Neuronal stem cell (in vitro differentiated cells): ENCODE results near the gene MACROD2.

Source experiments
- DNase-seq: peaks from one replicate; pipeline ENCODE4 v3.0.0-alpha.2; 2013; ENCODE audit warnings: low spot score
- H2AFZ ChIP-seq: one replicate; pipeline ENCODE4 v1.6.1; 2013; ENCODE audit warnings: mild to moderate bottlenecking, low read length, inconsistent platforms
- H2AK5ac ChIP-seq: 2 replicates; pipeline ENCODE4 v1.6.1; 2013; ENCODE audit warnings: low read depth, mild to moderate bottlenecking, inconsistent platforms, low read length, moderate library complexity, mixed read lengths
- H2BK120ac ChIP-seq: 2 replicates; pipeline ENCODE4 v1.6.1; 2013; ENCODE audit warnings: low read depth, mild to moderate bottlenecking, inconsistent platforms, low read length, moderate library complexity, mixed read lengths
- H2BK12ac ChIP-seq: one replicate; pipeline ENCODE4 v1.6.1; 2013; ENCODE audit warnings: low read length, inconsistent platforms
- H2BK15ac ChIP-seq: 2 replicates; pipeline ENCODE4 v1.6.1; 2013; ENCODE audit warnings: mild to moderate bottlenecking, low read length, inconsistent platforms, mixed read lengths
- H2BK5ac ChIP-seq: one replicate; pipeline ENCODE4 v1.6.1; 2013; ENCODE audit warnings: inconsistent platforms, mild to moderate bottlenecking, low read length, moderate library complexity
- H3K14ac ChIP-seq: one replicate; pipeline ENCODE4 v1.6.1; 2013; ENCODE audit warnings: low read length, inconsistent platforms
- H3K18ac ChIP-seq: 2 replicates; pipeline ENCODE4 v1.6.1; 2013; ENCODE audit warnings: low read length, inconsistent platforms
- H3K23ac ChIP-seq: 2 replicates; pipeline ENCODE4 v1.6.1; 2013; ENCODE audit warnings: low read depth, mild to moderate bottlenecking, mixed read lengths, low read length, inconsistent platforms; ENCODE audit not compliant: poor library complexity
- H3K27ac ChIP-seq: replicated peaks from 3 replicates; pipeline ENCODE4 v1.5.1; 2013; ENCODE audit warnings: low read length, inconsistent platforms
- H3K27me3 ChIP-seq, 3 experiments: 2 replicates each; pipeline ENCODE4 v1.6.1; 2013; ENCODE audit warnings: low read length in 3 of 3, mild to moderate bottlenecking in 2 of 3, inconsistent platforms in 1 of 3, low read depth in 1 of 3, mixed read lengths in 1 of 3, moderate library complexity in 1 of 3; ENCODE audit not compliant: control insufficient read depth in 3 of 3, insufficient read depth in 3 of 3
- H3K36me3 ChIP-seq, 2 donors: replicated peaks in 1 of 2; 2 replicates each; pipeline ENCODE4 v1.6.1; 2013; ENCODE audit warnings: low read length in 2 of 2; ENCODE audit not compliant: control insufficient read depth in 2 of 2, insufficient read depth in 2 of 2
- H3K4ac ChIP-seq: 2 replicates; pipeline ENCODE4 v1.6.1; 2013; ENCODE audit warnings: inconsistent platforms, mild to moderate bottlenecking, low read length, moderate library complexity
- H3K4me1 ChIP-seq, 2 donors: 1 replicate in 1 of 2; 2 replicates in 1 of 2; pipeline ENCODE4 v1.6.1; 2013; ENCODE audit warnings: low read length in 2 of 2, low read depth in 1 of 2; ENCODE audit not compliant: control insufficient read depth in 2 of 2, insufficient read depth in 1 of 2
- H3K4me2 ChIP-seq: one replicate; pipeline ENCODE4 v1.6.1; 2013; ENCODE audit warnings: mild to moderate bottlenecking, low read length, inconsistent platforms; ENCODE audit not compliant: insufficient read depth, poor library complexity, severe bottlenecking
- H3K4me3 ChIP-seq, 2 donors: 2 replicates each; pipeline ENCODE4 v1.5.1; 2013; ENCODE audit warnings: low read length in 2 of 2, mild to moderate bottlenecking in 2 of 2, inconsistent platforms in 1 of 2, moderate library complexity in 1 of 2
- H3K79me1 ChIP-seq: one replicate; pipeline ENCODE4 v1.6.1; 2013; ENCODE audit warnings: low read depth, mild to moderate bottlenecking, inconsistent platforms, low read length, moderate library complexity
- H3K9ac ChIP-seq: one replicate; pipeline ENCODE4 v1.6.1; 2013; ENCODE audit warnings: mild to moderate bottlenecking, low read depth, low read length, inconsistent platforms; ENCODE audit not compliant: poor library complexity
- H3K9me3 ChIP-seq, 2 donors: replicated peaks in 1 of 2; 2 replicates each; pipeline versions ENCODE3 to v1.6.1; 2013; ENCODE audit warnings: low read length in 2 of 2, mild to moderate bottlenecking in 2 of 2, inconsistent platforms in 1 of 2, low read depth in 1 of 2, mixed read lengths in 1 of 2, moderate library complexity in 1 of 2; ENCODE audit not compliant: control insufficient read depth in 2 of 2, insufficient read depth in 1 of 2
- H4K8ac ChIP-seq: one replicate; pipeline ENCODE4 v1.6.1; 2013; ENCODE audit warnings: low read depth, mild to moderate bottlenecking, inconsistent platforms, low read length, moderate library complexity
- H4K91ac ChIP-seq: one replicate; pipeline ENCODE4 v1.6.1; 2013; ENCODE audit warnings: low read length, low read depth, mild to moderate bottlenecking, inconsistent platforms; ENCODE audit not compliant: poor library complexity
- WGBS, 2 donors: extraction: QIAGEN DNeasy Blood & Tissue Kit; methylation state at CpG; one replicate each; pipeline ENCODE4 v1.1.7; 2013; ENCODE audit warnings: missing lambda C conversion rate in 2 of 2, mixed read lengths in 1 of 2; ENCODE audit not compliant: insufficient read length in 2 of 2, insufficient replicate concordance in 1 of 2; ENCODE audit errors: extremely low coverage in 2 of 2; 5-methylcytosine and 5-hydroxymethylcytosine counted together

The MACROD2 gene

DNA sequence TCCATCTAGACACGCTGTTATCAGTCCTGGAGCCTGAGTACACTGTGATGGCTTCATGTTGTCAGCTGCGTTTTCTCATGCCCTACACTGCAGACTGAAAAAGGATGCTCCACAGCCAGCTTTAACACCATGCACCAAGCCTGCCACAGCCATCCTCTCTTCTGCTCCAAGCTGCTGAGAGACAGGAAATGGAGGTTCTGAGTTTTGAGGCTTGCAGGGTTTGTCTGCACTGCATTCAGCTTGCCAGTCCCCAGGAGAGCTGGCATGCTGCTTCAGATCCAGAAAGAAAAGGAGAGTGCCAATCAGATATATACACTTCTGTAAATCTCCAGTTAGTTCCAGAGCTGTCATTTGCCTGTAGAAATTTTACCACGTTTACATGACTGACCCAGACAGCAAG, 892.8 kb downstream of the MACROD2 start:
- H3K36me3 ChIP-seq: no peaks in the 10 kb centered on the region
- H3K79me1 ChIP-seq: no peaks in the 10 kb centered on the region
- no peak overlapping the region for H4K91ac ChIP-seq
- H2BK15ac ChIP-seq: no peak overlapping the region
- H2AFZ ChIP-seq: peak overlapping the region; percentile 58
- H2BK5ac ChIP-seq: no peak overlapping the region
- no CpG with 5 or more reads among the region's 3 CpGs for WGBS, 2 donors
- no peaks in the 10 kb centered on the region for H3K9me3 ChIP-seq
- DNase-seq: no peak
- no peak overlapping the region for H3K4ac ChIP-seq
- no peak overlapping the region for H4K8ac ChIP-seq
- H3K27me3 ChIP-seq: no peaks in the 10 kb centered on the region
- H3K18ac ChIP-seq: no peak overlapping the region
- H3K4me1 ChIP-seq: peaks cover 0 to 4% of the 10 kb centered on the region in 2 donors
- H3K4me2 ChIP-seq: no peak overlapping the region
- no peak overlapping the region for H3K23ac ChIP-seq
- H2BK120ac ChIP-seq: no peak overlapping the region
- H3K27ac ChIP-seq: no peak overlapping the region
- no peak overlapping the region for H2AK5ac ChIP-seq
- no peak overlapping the region for H2BK12ac ChIP-seq
- H3K9ac ChIP-seq: no peak overlapping the region
- no peak overlapping the region for H3K4me3 ChIP-seq
- H3K14ac ChIP-seq: no peak overlapping the region

DNA sequence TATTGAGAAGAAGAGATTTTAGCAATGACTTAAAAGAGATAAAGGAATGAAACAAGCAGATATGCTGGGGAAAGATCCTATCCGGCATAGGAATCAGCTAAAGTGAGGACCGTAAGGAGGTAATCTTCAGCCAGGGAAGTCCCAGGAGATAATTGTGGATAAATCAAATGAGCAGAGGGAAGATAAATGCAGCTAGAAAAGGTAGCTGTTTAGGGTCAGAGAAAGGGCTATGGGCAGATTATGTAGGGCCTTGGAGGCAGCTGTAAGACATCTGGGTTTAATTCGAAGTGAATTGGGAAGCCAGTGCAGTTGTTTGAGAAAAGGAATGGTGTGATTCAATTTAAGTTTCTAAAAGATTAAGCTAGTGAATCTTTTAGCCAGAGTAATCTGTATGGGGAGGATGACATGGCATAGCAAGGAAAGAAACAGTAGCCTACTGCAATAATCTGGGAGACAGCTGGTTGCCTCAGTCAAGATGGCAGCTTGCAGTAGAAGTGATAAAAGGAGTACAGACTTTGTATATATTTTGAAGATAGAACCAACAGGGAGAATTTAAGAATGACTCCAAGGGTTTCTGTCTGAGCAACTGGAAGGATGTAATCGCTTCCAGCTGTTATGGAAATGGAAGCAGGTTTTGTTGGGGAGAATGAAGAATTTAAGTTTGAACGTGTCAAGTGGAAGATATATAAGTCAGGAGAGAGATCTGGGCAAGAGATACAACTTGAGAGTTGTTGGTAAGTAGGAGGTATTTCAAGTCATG, 894.4 kb downstream of the MACROD2 start:
- Histone ChIP-seq H3K9me3 (no peaks in the 10 kb centered on the region), H3K36me3 (no peaks in the 10 kb centered on the region), H2AFZ (peak overlapping the region; percentile 42), H3K79me1 (no peaks in the 10 kb centered on the region), H2BK15ac (no peak overlapping the region), H3K9ac (no peak overlapping the region), H3K14ac (no peak overlapping the region), H3K4me2 (no peak overlapping the region), H3K4me1 (peaks cover 0 to 4% of the 10 kb centered on the region in 2 donors), H3K18ac (no peak overlapping the region), H3K27me3 (no peaks in the 10 kb centered on the region), H4K8ac (no peak overlapping the region), H3K4me3 (no peak overlapping the region), H2BK120ac (no peak overlapping the region), H2BK12ac (no peak overlapping the region), H2AK5ac (no peak overlapping the region), H3K23ac (no peak overlapping the region), H3K27ac (no peak overlapping the region), H2BK5ac (no peak overlapping the region), H3K4ac (no peak overlapping the region), H4K91ac (no peak overlapping the region)
- no peak for DNase-seq
- WGBS, 2 donors: 100% methylated on average over 1 of the region's 5 CpGs

DNA sequence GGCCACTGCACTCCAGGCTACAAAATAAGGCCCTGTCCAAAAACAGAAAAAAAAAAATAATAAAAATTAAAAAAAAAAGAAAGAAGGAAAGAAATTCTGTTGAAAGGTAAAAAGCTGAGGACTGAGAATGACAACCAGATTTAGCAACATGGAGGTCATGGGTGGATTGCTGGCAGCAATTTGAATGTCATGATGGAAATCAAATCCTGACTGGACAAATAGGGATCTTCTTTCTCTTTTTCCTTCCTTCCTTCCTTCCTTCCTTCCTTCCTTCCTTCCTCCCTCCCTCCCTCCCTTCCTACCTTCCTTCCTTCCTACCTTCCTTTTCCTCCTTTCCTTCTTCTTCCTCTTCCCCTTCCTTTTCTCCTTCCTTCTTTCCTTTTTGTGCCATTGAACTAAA, 895.4 kb downstream of the MACROD2 start:
- H3K4ac ChIP-seq: no peak overlapping the region
- H2BK120ac ChIP-seq: no peak overlapping the region
- no peak overlapping the region for H2AK5ac ChIP-seq
- H3K4me2 ChIP-seq: no peak overlapping the region
- H3K9me3 ChIP-seq: no peaks in the 10 kb centered on the region
- H3K18ac ChIP-seq: no peak overlapping the region
- no peak overlapping the region for H2AFZ ChIP-seq
- no peaks in the 10 kb centered on the region for H3K27me3 ChIP-seq
- no peaks in the 10 kb centered on the region for H3K36me3 ChIP-seq
- no peaks in the 10 kb centered on the region for H3K79me1 ChIP-seq
- no peak overlapping the region for H2BK15ac ChIP-seq
- H3K23ac ChIP-seq: no peak overlapping the region
- no peak overlapping the region for H3K14ac ChIP-seq
- H4K91ac ChIP-seq: no peak overlapping the region
- no peak overlapping the region for H3K9ac ChIP-seq
- H2BK5ac ChIP-seq: no peak overlapping the region
- H3K27ac ChIP-seq: no peak overlapping the region
- peaks cover 0 to 4% of the 10 kb centered on the region in 2 donors for H3K4me1 ChIP-seq
- no peak overlapping the region for H4K8ac ChIP-seq
- DNase-seq: no peak
- H3K4me3 ChIP-seq: no peak overlapping the region
- no peak overlapping the region for H2BK12ac ChIP-seq

DNA sequence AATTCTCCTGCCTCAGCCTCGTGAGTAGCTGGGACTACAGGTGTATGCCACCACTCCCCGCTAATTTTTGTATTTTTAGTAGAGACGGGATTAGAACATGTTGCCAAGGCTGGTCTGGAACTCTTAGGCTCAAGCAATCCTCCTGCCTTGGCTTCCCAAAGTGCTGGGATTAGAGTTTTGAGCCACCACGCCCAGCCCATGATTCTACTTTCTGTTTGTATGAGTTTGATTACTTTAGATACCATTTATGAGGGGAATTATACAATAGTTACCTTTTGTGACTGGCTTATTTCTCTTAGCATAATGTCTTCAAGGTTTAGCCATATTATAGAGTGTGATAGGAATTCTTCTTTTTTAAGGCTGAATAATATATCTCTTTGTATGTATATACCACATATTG, 897.5 kb downstream of the MACROD2 start:
- no peak overlapping the region for H4K8ac ChIP-seq
- no peak overlapping the region for H2BK12ac ChIP-seq
- peaks cover 2 to 5% of the 10 kb centered on the region in 2 donors for H3K9me3 ChIP-seq
- no peaks in the 10 kb centered on the region for H3K79me1 ChIP-seq
- H3K18ac ChIP-seq: no peak overlapping the region
- H2AFZ ChIP-seq: no peak overlapping the region
- no peak overlapping the region for H3K4me3 ChIP-seq
- no peak overlapping the region for H3K27ac ChIP-seq
- no peak overlapping the region for H2BK120ac ChIP-seq
- no peak overlapping the region for H3K23ac ChIP-seq
- WGBS, 2 donors: no CpG with 5 or more reads among the region's 4 CpGs
- H2AK5ac ChIP-seq: no peak overlapping the region
- no peak overlapping the region for H2BK15ac ChIP-seq
- peaks cover 0 to 4% of the 10 kb centered on the region in 2 donors for H3K4me1 ChIP-seq
- DNase-seq: no peak
- H3K14ac ChIP-seq: no peak overlapping the region
- no peaks in the 10 kb centered on the region for H3K27me3 ChIP-seq
- no peak overlapping the region for H2BK5ac ChIP-seq
- no peaks in the 10 kb centered on the region for H3K36me3 ChIP-seq
- no peak overlapping the region for H3K9ac ChIP-seq
- no peak overlapping the region for H4K91ac ChIP-seq
- no peak overlapping the region for H3K4me2 ChIP-seq
- H3K4ac ChIP-seq: no peak overlapping the region
